ENCODE results near the gene ACSL3.

- no peak for TF ChIP-seq EZH2 (IDR thresholded peaks at IDR 0.05; ENCODE audit: insufficient read depth, poor library complexity, severe bottlenecking)
- no peak for TF ChIP-seq EZH2phosphoT487 (IDR thresholded peaks at IDR 0.05; ENCODE audit: insufficient read depth, low read depth)
Observed at GRCh38 chr2:222884114-222884771, 23.4 kb downstream of the ACSL3 start.

All from GM23248 (cell line).